SKM-1 treated with dmso at 0.1 percent for 144 hours (cell line): Measurements from ENCODE around the gene CCDC107.

Experiments used
- DNase-seq: peaks from one replicate; lab custom pipeline; 2025; ENCODE audit not compliant: unreplicated experiment; lab: John Stamatoyannopoulos, UW

Gene CCDC107

GRCh38 chr9:35700031-35700430, 41.9 kb downstream of the CCDC107 start:
- DNase-seq = no peak

DNA sequence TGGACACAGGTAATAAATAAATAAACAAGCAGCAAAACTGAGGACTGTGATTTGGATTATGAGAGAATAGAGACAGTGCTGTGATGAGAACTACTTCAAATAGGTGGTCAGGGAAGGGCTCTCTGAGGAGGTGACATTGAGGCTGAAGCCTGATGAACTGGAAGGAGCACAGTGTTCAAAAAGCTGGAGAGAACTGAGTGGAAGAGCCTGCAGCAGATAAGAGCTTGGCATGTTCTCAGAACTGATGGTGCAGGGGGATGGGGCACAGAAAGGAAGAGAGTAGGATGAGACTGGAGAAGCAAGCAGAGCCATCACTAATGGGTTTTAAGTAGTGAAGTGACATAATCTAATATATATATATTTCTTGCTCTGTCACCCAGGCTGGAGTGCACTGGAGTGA, 42.9 kb downstream of the CCDC107 start:
- no peak for DNase-seq

GRCh38 chr9:35702696-35703095, 44.6 kb downstream of the CCDC107 start:
- no peak for DNase-seq

DNA sequence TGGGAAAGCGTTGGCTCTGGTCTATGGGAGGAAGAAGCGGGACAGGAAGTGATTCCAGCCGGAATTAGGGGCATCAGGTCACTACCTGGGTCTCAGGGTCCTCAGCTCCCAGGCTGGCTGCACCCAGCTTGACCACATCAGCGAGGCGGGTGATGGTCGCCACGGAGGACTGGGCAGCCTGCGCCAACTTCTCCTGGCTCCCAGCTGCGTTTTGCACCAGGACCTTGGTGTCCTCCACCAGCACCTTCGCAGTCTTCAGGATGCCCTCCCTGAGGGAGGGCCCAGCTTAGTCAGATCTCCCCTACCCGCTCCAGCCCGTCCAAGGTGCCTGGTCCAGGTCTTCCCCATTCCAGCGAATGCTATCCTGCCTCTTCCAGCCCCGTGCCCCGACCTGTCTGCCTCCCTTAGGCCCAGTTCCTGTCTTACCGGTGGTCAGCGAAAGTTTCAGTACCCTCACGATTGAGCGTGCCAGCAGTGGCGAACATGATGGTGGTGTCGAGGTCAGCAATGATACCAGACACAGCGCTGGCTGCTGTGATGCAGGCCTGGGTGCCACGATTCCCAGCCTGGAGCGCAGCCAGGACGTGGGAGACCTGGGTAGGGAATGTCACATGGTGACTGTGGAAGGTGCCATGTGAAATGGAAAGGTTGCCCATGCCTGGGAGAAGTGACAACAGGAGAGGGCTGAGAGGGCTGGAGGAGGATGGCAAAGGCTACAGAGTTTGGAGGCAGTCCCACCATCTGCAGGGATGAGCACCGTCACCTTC, 46.0 kb downstream of the CCDC107 start:
- no peak for DNase-seq

DNA sequence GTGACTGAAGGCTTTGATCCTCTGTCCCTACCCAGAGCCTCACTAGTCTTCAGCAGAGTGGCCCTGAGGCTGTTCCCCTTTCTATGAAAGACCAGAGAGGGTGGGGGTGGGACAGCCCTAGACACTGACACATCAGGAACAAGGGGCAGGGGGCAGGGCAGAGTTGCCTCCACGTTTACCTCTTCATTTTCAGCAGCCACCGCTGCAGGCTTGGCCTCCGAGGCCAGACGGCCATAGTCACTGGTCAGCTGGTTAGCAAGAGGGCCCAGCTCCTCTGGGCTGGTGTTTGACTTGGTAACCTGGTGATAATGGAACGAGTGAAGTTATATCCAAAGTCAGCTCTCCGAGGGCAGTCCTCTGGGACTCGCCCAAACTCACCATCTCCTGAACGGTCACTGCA, 47.3 kb downstream of the CCDC107 start:
- no peak for DNase-seq

GRCh38 chr9:35705836-35706430, 47.8 kb downstream of the CCDC107 start:
- no peak for DNase-seq

- DNase-seq = no peak
Observed at GRCh38 chr9:35706951-35707350, 48.9 kb downstream of the CCDC107 start.

- DNase-seq = no peak
Observed at GRCh38 chr9:35708146-35708545, 50.1 kb downstream of the CCDC107 start.

GRCh38 chr9:35710818-35711500, 52.9 kb downstream of the CCDC107 start:
- no peak for DNase-seq
